Stomach (tissue), 4 donors: ENCODE data around the gene ATAD3A.

Source experiments
- EP300 ChIP-seq: sonication (generic); formaldehyde crosslinking; IDR thresholded peaks from one replicate; pipeline ENCODE4 v1.6.1; 2017; ENCODE audit warnings: antibody characterized with exemption
- POLR2A ChIP-seq, 4 donors: fragments of 450-650 bp; IDR thresholded peaks; one replicate each; pipeline ENCODE4 v1.6.1; 2016; ENCODE audit warnings: antibody characterized with exemption in 4 of 4, control low read depth in 2 of 4, mild to moderate bottlenecking in 1 of 4, moderate library complexity in 1 of 4
- POLR2AphosphoS5 ChIP-seq, 3 donors: sonication (generic); formaldehyde crosslinking; IDR thresholded peaks; one replicate each; pipeline ENCODE4 v1.6.1; 2016; ENCODE audit warnings: antibody characterized with exemption in 3 of 3
- TF ChIP-seq, protein P1 (sequence below), 7 experiments: fragments of 450-650 bp in 4 of 7; fragments of 200-600 bp in 3 of 7; sonication (generic) in 3 of 7; IDR thresholded peaks; one replicate each; pipeline ENCODE4 v1.5.1; 2016 to 2019; ENCODE audit warnings: antibody characterized with exemption in 7 of 7, control low read depth in 2 of 7, mild to moderate bottlenecking in 1 of 7

DNA sequence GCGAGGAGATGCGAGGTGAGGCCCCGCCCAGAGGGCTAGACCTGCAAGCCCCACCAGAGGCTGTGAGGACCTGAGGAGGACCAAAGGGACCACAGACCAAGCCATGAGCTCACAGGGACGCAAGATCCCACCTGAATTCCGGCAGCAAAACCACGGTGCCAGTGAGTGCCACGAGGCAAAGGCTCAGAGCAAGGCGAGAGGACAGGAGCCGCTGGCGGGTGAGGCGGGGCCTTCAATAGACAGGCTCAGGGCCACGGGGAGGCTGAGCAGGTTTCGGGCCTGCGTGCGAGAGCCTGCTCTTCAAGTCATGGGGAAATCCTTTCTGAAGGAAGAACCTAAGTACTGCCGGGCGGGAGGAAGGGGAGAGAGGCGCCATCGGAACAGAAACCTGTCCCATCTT is 35.5 kb downstream of the ATAD3A start:
- TF ChIP-seq, protein P1, sequence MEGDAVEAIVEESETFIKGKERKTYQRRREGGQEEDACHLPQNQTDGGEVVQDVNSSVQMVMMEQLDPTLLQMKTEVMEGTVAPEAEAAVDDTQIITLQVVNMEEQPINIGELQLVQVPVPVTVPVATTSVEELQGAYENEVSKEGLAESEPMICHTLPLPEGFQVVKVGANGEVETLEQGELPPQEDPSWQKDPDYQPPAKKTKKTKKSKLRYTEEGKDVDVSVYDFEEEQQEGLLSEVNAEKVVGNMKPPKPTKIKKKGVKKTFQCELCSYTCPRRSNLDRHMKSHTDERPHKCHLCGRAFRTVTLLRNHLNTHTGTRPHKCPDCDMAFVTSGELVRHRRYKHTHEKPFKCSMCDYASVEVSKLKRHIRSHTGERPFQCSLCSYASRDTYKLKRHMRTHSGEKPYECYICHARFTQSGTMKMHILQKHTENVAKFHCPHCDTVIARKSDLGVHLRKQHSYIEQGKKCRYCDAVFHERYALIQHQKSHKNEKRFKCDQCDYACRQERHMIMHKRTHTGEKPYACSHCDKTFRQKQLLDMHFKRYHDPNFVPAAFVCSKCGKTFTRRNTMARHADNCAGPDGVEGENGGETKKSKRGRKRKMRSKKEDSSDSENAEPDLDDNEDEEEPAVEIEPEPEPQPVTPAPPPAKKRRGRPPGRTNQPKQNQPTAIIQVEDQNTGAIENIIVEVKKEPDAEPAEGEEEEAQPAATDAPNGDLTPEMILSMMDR (IDR thresholded peaks at IDR 0.05): no peak
- TF ChIP-seq POLR2AphosphoS5 (IDR thresholded peaks at IDR 0.05) (no peak), POLR2A (IDR thresholded peaks at IDR 0.05) (no peak), EP300 (no peak)
